H9 (cell line): ENCODE data around the gene ACAP3. TPM values are rescaled to one million over a fixed set of nuclear protein-coding genes. Genes with fewer than 3 reads are reported as not detected.

Source experiments
- DNase-seq: peaks from one replicate; pipeline ENCODE4 v3.0.0-alpha.2; 2017
- H2AFZ ChIP-seq: one replicate; pipeline ENCODE4 v1.6.1; 2013; ENCODE audit warnings: mild to moderate bottlenecking, low read length, control low read depth, moderate library complexity
- H2AK5ac ChIP-seq: 2 replicates; pipeline ENCODE4 v1.6.1; 2013; ENCODE audit warnings: low read length, control low read depth, mixed read lengths; ENCODE audit not compliant: insufficient read length
- H2BK120ac ChIP-seq: one replicate; pipeline ENCODE4 v1.6.1; 2013; ENCODE audit warnings: low read depth, mild to moderate bottlenecking, low read length, control low read depth, inconsistent platforms; ENCODE audit not compliant: poor library complexity, severe bottlenecking
- H2BK12ac ChIP-seq: 2 replicates; pipeline ENCODE4 v1.6.1; 2013; ENCODE audit warnings: low read length, control low read depth, mixed read lengths, low read depth; ENCODE audit not compliant: insufficient read length
- H2BK15ac ChIP-seq: 2 replicates; pipeline ENCODE4 v1.6.1; 2013; ENCODE audit warnings: low read depth, low read length, control low read depth
- H2BK20ac ChIP-seq: one replicate; pipeline ENCODE4 v1.6.1; 2013; ENCODE audit warnings: low read depth, mild to moderate bottlenecking, low read length, control low read depth, inconsistent platforms; ENCODE audit not compliant: poor library complexity, severe bottlenecking
- H2BK5ac ChIP-seq: 2 replicates; pipeline ENCODE4 v1.6.1; 2013; ENCODE audit warnings: low read length, control low read depth, mixed read lengths; ENCODE audit not compliant: insufficient read length
- H3K14ac ChIP-seq: 2 replicates; pipeline ENCODE4 v1.6.1; 2013; ENCODE audit warnings: low read length, control low read depth; ENCODE audit not compliant: insufficient read depth
- H3K18ac ChIP-seq: 2 replicates; pipeline ENCODE4 v1.6.1; 2013; ENCODE audit warnings: low read depth, mild to moderate bottlenecking, mixed read lengths, low read length, control low read depth; ENCODE audit not compliant: insufficient read length
- H3K23ac ChIP-seq: 2 replicates; pipeline ENCODE4 v1.6.1; 2013; ENCODE audit warnings: low read length, control low read depth, mixed read lengths, low read depth; ENCODE audit not compliant: insufficient read length
- H3K23me2 ChIP-seq: 2 replicates; pipeline ENCODE4 v1.6.1; 2013; ENCODE audit warnings: low read depth, mild to moderate bottlenecking, mixed read lengths, low read length, control low read depth; ENCODE audit not compliant: insufficient read length, poor library complexity, severe bottlenecking
- H3K27ac ChIP-seq: 2 replicates; pipeline ENCODE4 v1.5.1; 2013; ENCODE audit warnings: low read length, control low read depth, mixed read lengths, low read depth; ENCODE audit not compliant: insufficient read length
- H3K27me3 ChIP-seq: 2 replicates; pipeline ENCODE4 v1.6.1; 2013; ENCODE audit warnings: low read length, control low read depth, inconsistent platforms; ENCODE audit not compliant: insufficient read depth
- H3K4ac ChIP-seq: 2 replicates; pipeline ENCODE4 v1.6.1; 2013; ENCODE audit warnings: low read depth, mild to moderate bottlenecking, control low read depth, inconsistent platforms, low read length, moderate library complexity
- H3K4me1 ChIP-seq: 2 replicates; pipeline ENCODE4 v1.6.1; 2013; ENCODE audit warnings: low read length, control low read depth, inconsistent platforms; ENCODE audit not compliant: insufficient read depth
- H3K4me2 ChIP-seq: 2 replicates; pipeline ENCODE4 v1.6.1; 2013; ENCODE audit warnings: low read length, control low read depth, mixed read lengths; ENCODE audit not compliant: insufficient read length, insufficient read depth
- H3K56ac ChIP-seq: 2 replicates; pipeline ENCODE4 v1.6.1; 2013; ENCODE audit warnings: low read depth, mild to moderate bottlenecking, mixed read lengths, low read length, control low read depth; ENCODE audit not compliant: insufficient read length
- H3K79me1 ChIP-seq: 2 replicates; pipeline ENCODE4 v1.6.1; 2013; ENCODE audit warnings: low read depth, mild to moderate bottlenecking, moderate library complexity, low read length, control low read depth, inconsistent platforms; ENCODE audit not compliant: insufficient read depth, poor library complexity, severe bottlenecking
- H3K79me2 ChIP-seq: 2 replicates; pipeline ENCODE4 v1.6.1; 2013; ENCODE audit warnings: low read length, control low read depth, inconsistent platforms; ENCODE audit not compliant: insufficient read depth
- H3K9ac ChIP-seq: 2 replicates; pipeline ENCODE4 v1.6.1; 2013; ENCODE audit warnings: low read length, control low read depth, mixed read lengths; ENCODE audit not compliant: insufficient read length; ENCODE audit errors: extremely low read depth
- H3K9me3 ChIP-seq: one replicate; pipeline ENCODE4 v1.6.1; 2013; ENCODE audit warnings: low read depth, low read length, inconsistent platforms; ENCODE audit not compliant: control insufficient read depth
- H3T11ph ChIP-seq: one replicate; pipeline ENCODE4 v1.6.1; 2013; ENCODE audit warnings: mild to moderate bottlenecking, low read length, control low read depth, inconsistent platforms
- H4K20me1 ChIP-seq: one replicate; pipeline ENCODE4 v1.6.1; 2013; ENCODE audit not compliant: control insufficient read depth, insufficient read length, insufficient read depth
- H4K5ac ChIP-seq: 2 replicates; pipeline ENCODE4 v1.6.1; 2013; ENCODE audit warnings: low read depth, mild to moderate bottlenecking, mixed read lengths, low read length, control low read depth; ENCODE audit not compliant: insufficient read length
- H4K8ac ChIP-seq: replicated peaks from 2 replicates; pipeline ENCODE4 v1.6.1; 2013; ENCODE audit warnings: low read length, control low read depth, mixed read lengths, low read depth; ENCODE audit not compliant: insufficient read length
- H4K91ac ChIP-seq: 2 replicates; pipeline ENCODE4 v1.6.1; 2013; ENCODE audit warnings: low read depth, mild to moderate bottlenecking, moderate library complexity, mixed read lengths, low read length, control low read depth; ENCODE audit not compliant: insufficient read length
- H3K27ac Mint-ChIP-seq, 3 experiments: 2 replicates in 2 of 3; 3 replicates in 1 of 3; pipeline ENCODE4 v1.8.0; 2020 to 2021; ENCODE audit warnings: mixed read lengths in 3 of 3, mild to moderate bottlenecking in 1 of 3, moderate library complexity in 1 of 3
- H3K27me3 Mint-ChIP-seq: 2 replicates; pipeline ENCODE4 v1.8.0; 2021; ENCODE audit warnings: low read depth, mild to moderate bottlenecking, moderate library complexity, mixed read lengths
- H3K36me3 Mint-ChIP-seq, 3 experiments: 2 replicates in 2 of 3; 3 replicates in 1 of 3; pipeline ENCODE4 v1.8.0; 2020 to 2021; ENCODE audit warnings: low read depth in 3 of 3, mixed read lengths in 3 of 3; ENCODE audit not compliant: insufficient read depth in 1 of 3
- H3K4me1 Mint-ChIP-seq, 2 experiments: 2 replicates each; pipeline ENCODE4 v1.8.0; 2020; ENCODE audit warnings: mixed read lengths in 2 of 2
- H3K4me3 Mint-ChIP-seq, 2 experiments: 2 replicates in 1 of 2; 3 replicates in 1 of 2; pipeline ENCODE4 v1.8.0; 2020 to 2021; ENCODE audit warnings: mild to moderate bottlenecking in 2 of 2, mixed read lengths in 2 of 2, moderate library complexity in 1 of 2
- H3K9me3 Mint-ChIP-seq, 2 experiments: 2 replicates in 1 of 2; 3 replicates in 1 of 2; pipeline ENCODE4 v1.8.0; 2020; ENCODE audit warnings: mild to moderate bottlenecking in 2 of 2, mixed read lengths in 2 of 2, moderate library complexity in 1 of 2
- WGBS: extraction: QIAGEN DNeasy Blood & Tissue Kit; methylation state at CpG from one replicate; pipeline ENCODE4 v1.1.7; 2013; ENCODE audit warnings: missing lambda C conversion rate, low lambda C conversion rate, mixed read lengths; ENCODE audit not compliant: insufficient read length; ENCODE audit errors: extremely low coverage; 5-methylcytosine and 5-hydroxymethylcytosine counted together
- total RNA-seq: library from RNA; stranded (reverse); gene quantifications from 2 replicates; pipeline ENCODE4 v1.2.1, GENCODE V29; 2021
- TF ChIP-seq, protein P1 (sequence below): fragments of 200-600 bp; sonication (generic); conservative IDR thresholded peaks from 3 replicates; pipeline ENCODE4 v1.8.0; 2021; ENCODE audit warnings: antibody characterized with exemption, mild to moderate bottlenecking

The ACAP3 gene
- total RNA-seq, 1 experiment from 2014 or later: 41.4 TPM

DNA sequence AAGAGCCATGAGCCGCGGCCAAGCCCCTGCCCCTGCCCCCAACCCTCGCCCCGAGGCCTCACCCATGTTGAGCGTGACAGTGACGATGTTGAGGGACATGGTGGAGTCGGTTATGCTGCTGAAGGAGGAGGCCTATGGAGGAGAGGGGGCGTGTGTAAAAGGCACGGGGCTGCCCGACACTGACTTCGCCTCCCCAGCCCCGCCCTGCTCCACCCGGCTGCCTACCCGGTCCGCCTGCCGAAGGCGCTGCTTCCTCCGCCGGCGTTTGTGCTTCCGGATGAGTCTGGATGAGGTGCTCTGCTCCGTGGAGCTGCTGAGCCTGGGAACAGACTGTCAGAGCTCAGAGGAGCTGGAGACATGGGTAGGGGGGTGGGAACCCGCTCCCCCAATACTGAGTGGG, 32.5 kb upstream of the ACAP3 start:
- no peak overlapping the region for H3K4me2 ChIP-seq
- H3K56ac ChIP-seq: no peak overlapping the region
- H3K27ac Mint-ChIP-seq: peak overlapping the region in 1 of 3 experiments; percentile 59; a peak in 1 of 7 replicates
- peaks cover 0 to 8% of the 10 kb centered on the region in 2 experiments; a peak in 3 of 5 replicates for H3K9me3 Mint-ChIP-seq
- H3K9ac ChIP-seq: no peak overlapping the region
- H3K27me3 Mint-ChIP-seq: no peaks in the 10 kb centered on the region
- no peak overlapping the region for H3K4me3 Mint-ChIP-seq
- no peak overlapping the region for H3K27ac ChIP-seq
- DNase-seq: no peak
- H3K14ac ChIP-seq: no peak overlapping the region
- no peak overlapping the region for H2BK12ac ChIP-seq
- H3T11ph ChIP-seq: no peak overlapping the region
- H4K5ac ChIP-seq: no peak overlapping the region
- H3K18ac ChIP-seq: no peak overlapping the region
- H4K91ac ChIP-seq: no peak overlapping the region
- no peaks in the 10 kb centered on the region for H3K4me1 ChIP-seq
- H3K9me3 ChIP-seq: no peaks in the 10 kb centered on the region
- no peak overlapping the region for H2AFZ ChIP-seq
- H3K4ac ChIP-seq: no peak overlapping the region
- H3K79me2 ChIP-seq: no peaks in the 10 kb centered on the region; the same call in 1 of the 2 replicates
- no peaks in the 10 kb centered on the region for H4K20me1 ChIP-seq
- TF ChIP-seq, protein P1, sequence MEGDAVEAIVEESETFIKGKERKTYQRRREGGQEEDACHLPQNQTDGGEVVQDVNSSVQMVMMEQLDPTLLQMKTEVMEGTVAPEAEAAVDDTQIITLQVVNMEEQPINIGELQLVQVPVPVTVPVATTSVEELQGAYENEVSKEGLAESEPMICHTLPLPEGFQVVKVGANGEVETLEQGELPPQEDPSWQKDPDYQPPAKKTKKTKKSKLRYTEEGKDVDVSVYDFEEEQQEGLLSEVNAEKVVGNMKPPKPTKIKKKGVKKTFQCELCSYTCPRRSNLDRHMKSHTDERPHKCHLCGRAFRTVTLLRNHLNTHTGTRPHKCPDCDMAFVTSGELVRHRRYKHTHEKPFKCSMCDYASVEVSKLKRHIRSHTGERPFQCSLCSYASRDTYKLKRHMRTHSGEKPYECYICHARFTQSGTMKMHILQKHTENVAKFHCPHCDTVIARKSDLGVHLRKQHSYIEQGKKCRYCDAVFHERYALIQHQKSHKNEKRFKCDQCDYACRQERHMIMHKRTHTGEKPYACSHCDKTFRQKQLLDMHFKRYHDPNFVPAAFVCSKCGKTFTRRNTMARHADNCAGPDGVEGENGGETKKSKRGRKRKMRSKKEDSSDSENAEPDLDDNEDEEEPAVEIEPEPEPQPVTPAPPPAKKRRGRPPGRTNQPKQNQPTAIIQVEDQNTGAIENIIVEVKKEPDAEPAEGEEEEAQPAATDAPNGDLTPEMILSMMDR: no peak
- H4K8ac ChIP-seq: no peak overlapping the region
- no peak overlapping the region for H2AK5ac ChIP-seq
- H2BK15ac ChIP-seq: no peak overlapping the region
- peaks cover 21 to 36% (median 31%) of the 10 kb centered on the region in 3 experiments for H3K36me3 Mint-ChIP-seq
- H2BK20ac ChIP-seq: no peak overlapping the region
- H3K23me2 ChIP-seq: no peaks in the 10 kb centered on the region
- no peak overlapping the region for H3K23ac ChIP-seq
- H3K79me1 ChIP-seq: peaks cover 2% of the 10 kb centered on the region
- H3K4me1 Mint-ChIP-seq: no peaks in the 10 kb centered on the region
- no CpG with 5 or more reads among the region's 23 CpGs for WGBS
- no peak overlapping the region for H2BK5ac ChIP-seq
- no peaks in the 10 kb centered on the region for H3K27me3 ChIP-seq
- no peak overlapping the region for H2BK120ac ChIP-seq
